IPS-NIHi7 (cell line): Measurements from ENCODE around the gene LSP1.
"Not testable (repeated sequence)": the region's sequence is repeated elsewhere in the genome, so short reads cannot be mapped to it uniquely, and the experiment has no call there.

Experiments used
- DNase-seq: peaks from one replicate; pipeline ENCODE4 v3.0.0; 2012; ENCODE audit warnings: mixed read lengths; ENCODE audit errors: extremely low spot score

LSP1 gene

DNA sequence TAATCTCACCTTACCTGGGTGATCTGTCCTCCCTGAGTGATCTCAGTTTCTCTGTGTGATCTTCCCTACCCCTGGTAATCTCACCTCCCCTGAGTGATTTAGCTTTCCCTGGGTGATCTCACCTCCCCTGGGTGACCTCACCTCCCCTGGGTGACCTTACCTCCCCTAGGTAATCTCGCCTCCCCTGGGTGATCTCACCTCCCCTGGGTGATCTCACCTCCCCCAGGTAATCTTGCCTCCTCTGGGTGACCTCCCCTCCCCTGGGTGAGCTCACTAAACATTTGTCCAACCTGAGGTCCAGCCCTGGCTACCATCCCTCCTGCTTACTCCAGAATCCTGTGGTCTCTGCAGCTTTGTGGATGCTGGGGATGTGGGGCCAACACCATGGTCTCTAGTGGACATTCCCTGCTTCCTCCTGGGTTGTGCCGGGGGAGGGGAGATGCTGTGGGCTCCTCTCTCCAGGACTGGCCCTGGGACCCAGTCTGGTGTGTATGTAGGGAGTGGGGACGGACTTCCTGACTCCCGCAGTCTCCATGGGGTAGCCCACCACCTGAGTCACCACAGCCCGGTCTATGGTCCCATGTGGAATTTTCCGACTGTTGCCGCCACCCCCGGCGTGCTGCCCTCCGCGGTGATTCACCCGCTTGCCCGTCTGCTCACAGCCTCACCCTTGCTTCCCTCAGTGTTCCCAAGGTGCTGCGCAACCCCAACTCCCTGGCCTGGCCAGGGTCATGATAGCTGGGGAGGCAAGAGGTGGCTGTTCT lies 9.9 kb downstream of the LSP1 start:
- no peak for DNase-seq

- DNase-seq, result peak; percentile 92
Observed at GRCh38 chr11:1863352-1864216, 10.7 kb downstream of the LSP1 start.

DNA sequence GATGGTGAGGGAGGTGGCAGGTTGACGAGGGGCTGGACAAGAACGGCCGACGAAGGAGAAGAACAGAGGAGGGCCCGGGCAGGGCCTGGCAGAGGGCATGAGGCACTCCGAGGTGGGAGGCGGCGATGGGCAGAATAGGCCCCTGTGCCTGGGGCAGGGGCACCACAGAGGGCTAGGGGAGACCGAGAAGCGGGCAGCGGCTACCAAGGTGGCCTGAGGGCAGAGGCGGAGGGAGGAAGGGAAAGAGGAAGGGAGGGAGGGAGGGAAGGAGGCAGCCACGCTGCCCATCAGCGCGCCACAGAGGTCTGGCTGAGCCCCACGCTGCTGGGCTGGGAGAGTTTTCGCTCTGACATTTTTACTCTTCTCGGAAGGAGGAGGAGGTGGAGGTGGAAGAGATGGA lies 11.3 kb downstream of the LSP1 start:
- no peak for DNase-seq

- DNase-seq, result no peak
Observed at GRCh38 chr11:1864831-1865665, 12.2 kb downstream of the LSP1 start.

- no peak for DNase-seq
Observed at GRCh38 chr11:1866226-1866625, 13.3 kb downstream of the LSP1 start.

- no peak for DNase-seq
Observed at GRCh38 chr11:1866776-1867175, 13.9 kb downstream of the LSP1 start.

- no peak for DNase-seq
Observed at GRCh38 chr11:1867381-1867780, 14.5 kb downstream of the LSP1 start.

DNA sequence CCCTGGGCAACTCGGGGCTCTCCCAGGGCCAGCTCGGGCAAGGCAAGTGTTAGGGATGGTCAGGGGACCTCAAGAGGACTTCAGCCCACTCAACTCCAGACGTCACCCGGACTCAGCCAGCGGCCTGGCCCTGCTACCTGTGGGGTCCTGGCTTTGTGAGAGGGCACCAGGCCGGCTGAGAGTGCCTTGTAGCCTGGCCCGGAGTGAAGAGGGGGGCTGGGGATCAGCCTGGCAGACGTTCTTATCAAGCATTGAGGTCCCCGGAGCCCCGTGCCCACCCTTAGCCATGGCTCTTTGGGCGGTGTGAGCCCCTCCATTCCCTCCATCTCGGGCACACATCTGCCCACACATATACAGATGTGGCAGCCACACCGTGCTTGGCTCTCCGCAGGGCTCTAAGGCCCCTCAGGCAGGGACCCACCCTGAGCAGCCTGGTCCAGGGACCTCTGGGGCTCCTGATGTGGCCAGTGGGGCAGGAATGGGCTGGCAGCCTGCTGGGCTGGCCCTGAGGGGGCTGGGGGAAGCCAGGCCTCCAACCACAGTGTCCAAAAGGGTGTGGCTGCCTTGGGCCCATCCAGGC lies 15.3 kb downstream of the LSP1 start:
- no peak for DNase-seq

- no peak for DNase-seq
Observed at GRCh38 chr11:1868636-1869291, 15.9 kb downstream of the LSP1 start.

- DNase-seq, result no peak
Observed at GRCh38 chr11:1869427-1870325, 16.8 kb downstream of the LSP1 start.

GRCh38 chr11:1870326-1870696 lies 17.4 kb downstream of the LSP1 start:
- no peak for DNase-seq

GRCh38 chr11:1870721-1871466 lies 18.0 kb downstream of the LSP1 start:
- DNase-seq, result no peak

GRCh38 chr11:1871531-1871930 lies 18.6 kb downstream of the LSP1 start:
- DNase-seq, result no peak

DNA sequence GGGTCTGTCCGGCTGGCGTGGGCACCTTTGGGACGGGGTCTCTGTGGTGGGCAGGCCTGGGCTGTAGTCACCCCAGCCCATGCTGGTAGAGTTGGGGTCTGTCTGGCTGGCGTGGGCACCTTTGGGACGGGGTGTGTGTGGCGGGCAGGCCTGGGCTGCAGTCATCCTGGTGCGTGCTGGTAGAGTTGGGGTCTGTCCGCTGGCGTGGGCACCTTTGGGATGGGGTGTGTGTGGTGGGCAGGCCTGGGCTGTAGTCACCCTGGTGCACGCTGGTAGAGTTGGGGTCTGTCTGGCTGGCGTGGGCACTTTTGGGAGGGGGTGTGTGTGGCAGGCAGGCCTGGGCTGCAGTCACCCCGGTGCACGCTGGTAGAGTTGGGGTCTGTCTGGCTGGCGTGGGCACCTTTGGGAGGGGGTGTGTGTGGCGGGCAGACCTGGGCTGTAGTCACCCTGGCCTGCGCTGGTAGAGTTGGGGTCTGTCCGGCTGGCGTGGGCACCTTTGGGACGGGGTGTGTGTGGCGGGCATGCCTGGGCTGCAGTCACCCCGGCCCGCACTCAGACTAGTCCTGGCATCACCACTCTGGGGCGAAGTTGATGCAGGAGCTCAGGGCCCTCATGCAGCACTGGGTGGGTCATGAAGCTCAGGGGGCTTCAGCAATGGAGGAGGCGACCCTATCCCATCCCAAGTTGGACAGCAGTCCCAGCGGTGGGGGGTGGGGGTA lies 19.5 kb downstream of the LSP1 start:
- no peak for DNase-seq

DNA sequence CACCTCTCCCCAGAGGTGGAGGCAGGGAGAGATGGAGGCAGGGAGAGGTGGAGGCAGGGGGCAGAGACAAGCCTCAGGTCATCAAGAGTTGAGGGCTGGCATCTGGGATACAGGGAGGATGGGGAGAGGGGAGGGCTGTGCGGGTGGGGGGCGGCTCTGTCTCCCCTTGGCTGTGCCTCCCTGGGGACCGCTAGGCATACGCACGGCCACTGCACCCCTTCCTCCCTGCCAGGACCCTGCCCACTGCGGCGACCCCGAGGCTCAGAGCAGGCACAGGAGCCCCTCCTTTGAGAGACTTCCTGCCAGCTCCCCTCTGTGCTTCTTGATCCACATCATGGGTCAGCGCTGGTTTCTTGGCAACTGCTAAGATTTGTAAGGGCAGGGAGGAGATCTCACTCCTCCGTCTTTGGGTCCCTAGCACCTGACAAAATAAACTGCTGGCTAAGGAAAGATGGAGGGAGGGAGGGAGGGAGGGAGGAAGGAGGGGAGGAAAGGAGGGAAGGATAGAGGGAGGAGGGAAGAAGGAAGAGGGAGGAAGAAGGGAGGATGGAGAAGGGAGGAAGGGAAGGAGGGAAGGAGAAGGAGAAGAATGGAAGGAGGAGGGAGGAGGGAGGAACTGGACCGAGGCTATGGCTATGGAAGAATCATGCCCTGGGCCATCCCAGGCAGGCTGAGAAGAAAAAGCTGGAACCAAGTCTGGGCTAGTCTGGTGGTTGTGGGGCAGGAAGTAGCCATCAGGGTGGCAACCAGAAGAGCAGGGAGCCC lies 20.3 kb downstream of the LSP1 start:
- DNase-seq, result no peak

DNA sequence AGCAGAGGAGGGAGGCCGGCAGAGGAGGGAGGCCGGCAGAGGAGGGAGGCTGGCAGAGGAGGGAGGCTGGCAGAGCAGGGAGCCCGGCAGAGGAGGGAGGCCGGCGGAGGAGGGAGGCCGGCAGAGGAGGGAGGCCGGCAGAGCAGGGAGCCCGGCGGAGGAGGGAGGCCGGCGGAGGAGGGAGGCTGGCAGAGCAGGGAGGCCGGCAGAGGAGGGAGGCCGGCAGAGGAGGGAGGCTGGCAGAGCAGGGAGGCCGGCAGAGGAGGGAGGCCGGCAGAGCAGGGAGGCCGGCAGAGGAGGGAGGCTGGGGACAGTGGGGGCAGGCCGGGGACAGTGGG lies 20.9 kb downstream of the LSP1 start:
- not testable (repeated sequence) for DNase-seq

- not testable (repeated sequence) for DNase-seq
Observed at GRCh38 chr11:1874441-1875092, 21.7 kb downstream of the LSP1 start.
